Glomerular visceral epithelial cell (primary cell): Measurements from ENCODE around the gene CTXND1.

Experiments
- DNase-seq: peaks from one replicate; pipeline ENCODE4 v3.0.0-alpha.2; 2016; ENCODE audit errors: extremely low spot score

Gene CTXND1

GRCh38 chr15:80159811-80160569 is 92.0 kb downstream of the CTXND1 start:
- peak; percentile 95 for DNase-seq

- DNase-seq = no peak
Observed at GRCh38 chr15:80159301-80159700, 92.7 kb downstream of the CTXND1 start.

- peak; percentile 22 for DNase-seq
Observed at GRCh38 chr15:80157215-80157614, 94.8 kb downstream of the CTXND1 start.

GRCh38 chr15:80156176-80156720 is 95.8 kb downstream of the CTXND1 start:
- no peak for DNase-seq

GRCh38 chr15:80155378-80156175 is 96.4 kb downstream of the CTXND1 start:
- DNase-seq = peak; percentile 86

GRCh38 chr15:80155001-80155377 is 97.0 kb downstream of the CTXND1 start:
- no peak for DNase-seq

GRCh38 chr15:80154336-80154735 is 97.7 kb downstream of the CTXND1 start:
- no peak for DNase-seq

GRCh38 chr15:80153900-80154299 is 98.1 kb downstream of the CTXND1 start:
- DNase-seq = no peak

GRCh38 chr15:80152896-80153876 is 98.8 kb downstream of the CTXND1 start, which contains the start of gene FAH:
FAH (plus strand) TSS chr15:80152999; CDS start chr15:80153055, 56 bp downstream.
- no peak for DNase-seq

GRCh38 chr15:80152180-80152895 is 99.7 kb downstream of the CTXND1 start:
- DNase-seq = peak; percentile 97

GRCh38 chr15:80151576-80151975 is 100.4 kb downstream of the CTXND1 start:
- DNase-seq = no peak

GRCh38 chr15:80151148-80151547 is 100.9 kb downstream of the CTXND1 start:
- DNase-seq = no peak
